Uterine smooth muscle cell (primary cell): ENCODE results near the gene RBBP8. TPM values are rescaled to one million over a fixed set of nuclear protein-coding genes. Genes with fewer than 3 reads are reported as not detected.

Experiments
- total RNA-seq: library from RNA; depleted of rRNA; stranded (reverse); fragments of >200 nt; gene quantifications from 2 replicates; pipeline ENCODE4 v1.2.3, GENCODE V29; 2014

The RBBP8 gene
- total RNA-seq = 37.2 and 40.5 TPM in 2 replicates

DNA sequence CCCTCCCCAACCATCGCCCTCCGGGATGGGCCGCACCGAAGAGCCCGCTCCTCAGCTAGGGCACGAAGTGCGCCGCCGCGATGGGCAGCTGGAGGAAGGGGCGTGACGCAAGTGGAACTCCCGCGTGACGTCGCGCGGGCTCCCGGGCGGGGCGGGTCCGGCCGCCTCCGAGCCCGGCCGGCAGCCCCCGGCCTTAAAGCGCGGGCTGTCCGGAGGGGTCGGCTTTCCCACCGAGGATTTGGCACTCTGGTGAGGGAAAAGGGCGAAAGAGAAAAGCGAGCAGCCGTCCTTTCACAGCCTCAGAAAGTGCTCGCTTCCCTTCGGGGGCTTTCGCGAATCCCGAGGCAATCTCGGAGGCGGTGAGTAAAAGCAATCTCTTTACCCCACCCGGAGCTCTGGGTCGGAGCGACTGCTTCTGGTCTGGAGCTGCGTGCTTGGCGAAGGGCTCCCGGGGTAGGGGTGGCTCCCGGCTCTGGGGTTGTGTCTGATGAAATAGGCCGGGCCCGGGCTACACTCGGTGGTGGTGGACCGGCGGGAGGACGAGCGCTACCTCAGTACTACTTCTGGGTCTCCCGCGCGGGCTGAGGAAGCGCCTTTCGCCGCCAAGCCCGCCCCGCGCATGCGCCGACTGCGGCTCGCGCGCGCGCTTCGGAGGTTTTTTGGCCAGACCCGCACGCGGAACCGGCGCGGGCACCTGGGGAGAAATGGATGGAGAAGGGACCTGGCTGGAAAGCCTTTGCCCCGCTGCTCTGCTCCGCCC lies at the start of gene RBBP8:
Gene RBBP8, plus strand, starts transcription at position 123 of the 760 bp plus-strand sequence. CDS start 3,524 bp downstream, outside the sequence.

Other genes with a start within 250 kb of the RBBP8 start
- gene CABLES1, start 202.2 kb downstream of the RBBP8 start, total RNA-seq = 1.4 and 2.7 TPM in 2 replicates